HG02870 (cell line): ENCODE data around the gene SDHAF3.
A peak's percentile ranks its signal among the peaks of the same experiment; 100 is the strongest.
"Not testable (repeated sequence)": the region's sequence is repeated elsewhere in the genome, so short reads cannot be mapped to it uniquely, and the experiment has no call there.

ENCODE experiments used
- ATAC-seq: cut with Tn5 transposase; IDR thresholded peaks from one replicate; pipeline ENCODE4 v1.9.1; 2021; ENCODE audit warnings: mild to moderate bottlenecking, moderate library complexity; ENCODE audit not compliant: unreplicated experiment

SDHAF3 gene

DNA sequence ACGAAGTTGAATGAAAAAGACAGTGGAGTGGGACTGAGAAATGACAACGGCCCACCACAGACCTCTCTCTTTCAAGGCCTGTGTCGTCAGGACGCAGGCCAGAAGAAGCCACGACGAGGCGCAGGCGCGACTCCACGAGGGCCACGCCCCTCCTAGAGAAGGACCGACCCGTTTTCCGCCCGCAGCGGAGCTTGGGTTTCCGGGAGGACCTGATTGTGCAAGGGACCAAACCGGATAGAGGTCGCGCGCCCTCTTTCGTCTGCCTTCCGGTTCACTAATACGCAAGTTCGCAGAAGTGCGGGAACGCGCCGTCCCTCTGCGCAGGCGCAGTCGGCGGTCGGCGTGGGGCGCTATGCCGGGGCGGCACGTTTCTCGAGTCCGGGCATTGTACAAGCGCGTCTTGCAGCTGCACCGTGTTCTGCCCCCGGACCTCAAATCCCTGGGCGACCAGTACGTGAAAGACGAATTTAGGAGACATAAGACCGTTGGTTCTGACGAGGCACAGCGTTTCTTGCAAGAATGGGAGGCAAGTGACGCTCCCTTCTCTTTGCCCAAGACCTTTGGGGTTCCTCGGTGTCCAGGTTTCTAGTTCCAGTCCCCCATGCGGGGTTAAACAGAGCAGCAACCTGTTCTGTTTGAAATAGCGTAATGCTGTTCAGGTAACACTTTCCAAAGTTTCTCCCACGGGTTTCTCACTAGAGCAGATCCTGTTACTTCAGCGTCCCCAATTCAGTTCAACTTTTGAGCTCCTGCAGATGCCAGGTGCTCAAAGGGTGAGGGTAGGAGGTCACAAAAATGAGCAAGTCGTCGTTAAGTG is at the start of gene SDHAF3:
Gene SDHAF3 (plus strand): TSS at position 327 of the 817 bp plus-strand sequence. CDS start 26 bp downstream, at position 353.
- peak; percentile 90 for ATAC-seq

DNA sequence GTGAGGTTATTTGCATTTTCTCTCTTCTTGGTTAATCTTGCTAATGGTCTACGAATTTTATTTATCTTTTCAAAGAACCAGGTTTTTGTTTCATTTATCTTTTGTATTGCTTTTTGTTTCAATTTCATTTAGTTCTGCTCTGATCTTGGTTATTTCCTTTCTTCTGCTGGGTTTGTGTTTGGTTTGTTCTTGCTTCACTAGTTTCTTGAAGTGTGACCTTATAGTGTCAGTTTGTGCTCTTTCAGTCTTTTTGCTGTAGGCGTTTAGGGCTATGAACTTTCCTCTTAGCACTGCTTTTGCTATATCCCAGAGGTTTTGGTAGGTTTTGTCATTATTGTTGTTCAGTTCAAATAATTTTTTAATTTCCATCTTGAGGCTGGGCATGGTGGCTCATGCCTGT is 45.5 kb upstream of the SDHAF3 start:
- ATAC-seq: not testable (repeated sequence)

DNA sequence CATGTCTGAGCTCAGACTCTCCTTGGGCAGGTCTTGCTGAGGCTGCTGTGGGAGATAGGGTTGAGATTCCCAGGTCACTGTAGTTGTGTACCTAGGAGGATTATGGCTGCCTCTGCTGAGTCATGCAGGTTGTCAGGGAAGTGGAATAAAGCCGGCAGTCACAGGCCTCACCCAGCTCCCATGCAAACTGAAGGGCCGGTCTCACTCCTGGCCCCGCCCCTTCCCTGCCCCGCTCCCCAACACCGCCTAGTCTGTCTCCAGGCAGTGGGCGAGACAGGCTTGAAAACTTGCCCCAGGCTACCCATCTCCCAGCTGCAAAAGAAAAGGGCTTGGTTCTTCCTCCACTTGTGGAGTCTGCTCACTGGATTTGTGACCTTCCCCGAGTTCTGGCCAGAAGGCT is 41.6 kb upstream of the SDHAF3 start:
- ATAC-seq: no peak

DNA sequence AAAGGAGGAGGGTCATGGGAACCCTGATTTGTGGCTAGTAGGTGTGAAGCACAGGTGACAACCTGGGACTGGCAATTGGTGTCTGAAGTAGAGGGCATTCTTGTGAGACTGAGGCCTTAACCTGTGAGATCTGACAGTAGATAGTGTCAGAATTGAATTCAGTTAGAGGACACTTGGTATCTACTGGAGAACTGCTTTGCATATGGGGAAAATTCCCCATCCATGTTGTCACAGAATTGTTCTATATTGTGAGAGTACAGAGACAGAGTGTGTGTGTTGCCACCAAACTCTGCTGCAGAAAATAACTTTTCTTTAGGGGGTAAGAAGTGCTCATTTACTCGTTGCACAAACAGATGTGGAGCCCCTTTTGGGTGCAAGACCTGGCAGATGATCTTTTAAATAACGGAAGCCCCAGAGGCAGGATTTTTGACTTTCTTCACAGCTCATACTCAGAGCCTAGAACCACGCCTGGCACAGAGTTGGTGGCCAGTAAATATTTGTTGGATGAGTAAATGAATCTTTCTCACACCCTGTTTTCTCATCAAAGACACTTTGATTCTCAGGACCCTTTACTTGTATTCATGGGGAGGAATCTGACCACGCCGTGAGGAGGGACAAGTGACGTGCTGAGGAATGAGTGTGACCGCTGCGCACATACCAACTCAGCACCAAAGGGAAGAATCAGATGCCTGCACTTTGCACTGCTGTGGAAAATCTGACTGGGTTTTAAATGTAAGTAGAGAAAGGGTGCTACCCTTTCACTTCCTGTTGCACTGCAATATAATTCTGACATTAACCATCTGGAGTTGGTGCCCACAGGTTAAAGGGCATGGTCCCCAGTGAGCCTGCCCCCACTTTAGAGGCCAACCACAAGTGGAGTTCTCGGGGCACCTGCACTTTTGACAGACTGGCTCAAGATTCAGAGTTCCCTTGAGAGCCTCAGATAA is 39.2 kb upstream of the SDHAF3 start:
- ATAC-seq: peak; percentile 56

DNA sequence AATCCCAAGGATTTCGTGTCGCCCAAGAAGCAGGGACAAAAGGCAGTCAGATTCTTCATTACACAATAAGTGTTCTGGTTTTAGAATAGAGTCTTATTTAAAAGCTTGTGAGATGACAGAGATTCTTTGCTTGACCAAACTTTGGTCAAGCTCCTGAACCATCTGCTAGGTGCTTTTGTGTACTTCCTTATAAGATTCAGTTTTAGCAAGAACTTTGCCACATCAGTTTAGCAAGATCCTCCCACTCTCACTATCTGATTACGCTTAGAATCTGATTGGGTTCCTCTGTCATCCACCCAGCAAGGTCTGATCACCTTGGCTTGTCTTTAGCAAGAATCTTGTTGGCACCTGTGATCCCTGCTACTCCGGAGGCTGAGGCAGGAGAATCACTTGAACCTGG is 38.2 kb upstream of the SDHAF3 start:
- ATAC-seq: no peak

DNA sequence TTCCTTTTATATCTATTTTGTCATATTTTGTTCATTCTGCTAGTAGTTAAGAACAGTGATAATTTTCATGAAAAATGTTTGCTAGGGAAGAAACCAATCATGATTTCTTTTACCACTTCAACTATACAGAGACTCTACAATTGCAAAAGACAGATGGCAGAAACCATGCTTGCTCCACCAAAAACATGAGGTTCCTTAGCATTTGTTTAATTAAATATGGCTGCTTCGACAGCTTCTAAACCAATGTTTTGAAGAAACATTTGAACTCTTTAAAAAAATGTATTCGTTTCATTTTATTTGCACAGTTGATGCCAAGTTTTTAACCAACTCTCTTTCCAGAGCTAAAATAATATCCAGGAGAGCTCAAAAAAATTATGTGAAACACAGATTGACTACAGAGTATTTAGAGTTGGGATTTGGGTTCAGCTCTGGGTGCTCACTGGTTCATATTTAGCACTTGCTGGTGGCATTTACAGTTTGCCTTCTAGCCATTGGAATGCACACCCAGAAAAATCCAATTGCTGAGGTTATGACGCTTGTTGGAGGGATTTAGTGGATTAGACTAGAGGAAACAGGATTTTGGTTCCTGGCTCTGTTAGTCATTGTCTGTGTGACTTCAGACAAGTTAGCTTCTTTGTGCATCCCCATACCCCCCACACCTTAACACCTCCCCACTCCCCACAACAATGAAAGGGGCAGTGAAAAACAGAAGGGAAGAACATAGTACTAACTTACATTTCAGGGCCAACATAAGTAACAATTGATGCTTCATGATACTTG is 35.8 kb upstream of the SDHAF3 start:
- ATAC-seq: no peak

DNA sequence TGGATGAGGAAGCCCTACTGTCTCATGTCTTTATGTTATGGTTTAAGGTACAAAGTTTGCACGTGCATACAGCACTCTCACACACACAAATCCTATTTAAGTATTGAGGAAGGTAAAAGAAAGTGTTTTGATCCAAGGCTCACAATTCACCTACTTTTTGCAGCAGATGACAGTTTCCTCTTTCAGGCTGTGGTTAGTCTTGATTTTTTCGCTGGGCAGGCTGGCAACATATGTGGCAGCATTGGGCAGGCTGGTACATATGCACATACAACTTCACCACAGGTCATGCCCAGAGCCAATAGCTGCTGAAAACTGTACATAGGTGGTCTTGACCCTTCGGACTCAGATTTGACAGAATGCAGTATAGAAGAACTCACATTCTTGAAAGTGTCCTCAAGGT is 29.1 kb upstream of the SDHAF3 start:
- no peak for ATAC-seq

DNA sequence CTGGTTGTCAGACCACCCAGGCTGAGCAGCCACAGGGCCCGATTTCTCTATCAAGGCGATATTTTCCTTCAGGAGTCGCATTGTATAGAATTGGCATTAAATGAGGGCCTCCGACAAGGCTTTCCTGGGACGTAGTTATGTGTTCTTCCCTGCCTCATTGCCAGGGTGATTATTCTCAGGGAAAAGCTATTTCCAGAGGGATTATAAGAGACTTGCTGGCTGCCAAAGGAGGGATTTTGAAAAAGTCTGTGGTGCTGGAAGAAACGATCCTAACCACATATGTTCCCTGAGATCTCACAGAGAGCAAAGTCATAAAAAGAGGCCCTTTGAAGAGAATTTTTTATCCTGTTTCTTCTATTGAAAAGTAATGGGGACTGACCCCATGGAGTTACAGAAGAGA is 27.7 kb upstream of the SDHAF3 start:
- ATAC-seq: no peak

DNA sequence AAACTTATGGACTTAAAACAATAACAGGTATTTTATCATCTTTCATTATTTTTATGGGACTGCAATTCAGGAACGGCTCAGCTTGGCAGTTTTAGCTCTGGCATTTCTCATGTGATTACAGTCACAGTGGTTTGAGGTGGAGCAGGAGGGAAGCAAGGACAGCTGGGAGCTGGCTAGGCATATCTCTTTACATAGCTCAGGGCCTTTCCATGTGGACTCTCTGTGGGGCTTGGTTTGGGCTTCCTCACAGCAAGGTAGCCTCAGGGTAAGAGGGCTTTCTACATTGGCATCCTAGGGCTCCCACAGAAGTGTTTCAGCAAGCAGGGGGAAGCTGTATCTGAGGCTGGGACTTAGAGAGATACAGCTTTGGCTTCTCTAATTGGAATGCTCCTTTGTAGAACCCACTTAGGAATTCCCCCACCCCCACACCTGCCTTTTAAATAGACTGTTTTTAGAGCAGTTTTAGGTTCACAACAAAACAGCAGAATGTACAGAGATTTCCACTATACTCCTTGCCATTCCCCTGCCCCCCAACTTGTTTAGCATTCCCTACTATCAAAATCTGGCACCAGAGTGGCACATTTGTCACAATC is 26.6 kb upstream of the SDHAF3 start:
- ATAC-seq: no peak

DNA sequence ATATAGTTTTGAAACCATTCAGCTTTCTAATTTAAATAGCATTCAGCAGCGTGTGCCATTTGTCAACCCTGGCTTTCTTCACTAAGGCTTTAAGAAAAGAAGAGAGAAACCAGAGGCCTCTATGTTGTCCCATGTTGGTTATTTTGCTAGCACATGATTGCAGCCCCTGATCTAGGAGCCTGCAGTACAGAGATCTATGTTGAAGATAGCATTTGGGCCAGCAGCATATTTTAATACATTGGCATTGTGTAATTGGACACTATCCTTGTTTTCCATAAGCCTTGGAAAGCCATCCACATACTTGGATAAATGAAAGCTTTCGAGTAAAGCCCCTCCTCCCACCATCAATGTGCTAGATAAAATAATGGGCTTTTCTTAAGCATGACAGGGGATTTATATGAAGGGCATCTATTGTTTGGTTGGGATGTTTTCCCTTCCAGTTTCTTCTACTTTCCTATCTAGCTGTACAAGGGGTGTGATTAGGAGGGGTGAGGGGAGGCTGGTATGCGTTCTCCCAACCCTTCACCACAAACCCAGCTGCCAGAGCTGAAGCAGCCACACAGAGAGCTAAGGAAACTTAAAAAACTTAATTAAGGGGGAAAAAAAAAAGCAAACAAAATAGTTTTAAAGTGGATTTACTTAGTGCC is 23.1 kb upstream of the SDHAF3 start:
- no peak for ATAC-seq

DNA sequence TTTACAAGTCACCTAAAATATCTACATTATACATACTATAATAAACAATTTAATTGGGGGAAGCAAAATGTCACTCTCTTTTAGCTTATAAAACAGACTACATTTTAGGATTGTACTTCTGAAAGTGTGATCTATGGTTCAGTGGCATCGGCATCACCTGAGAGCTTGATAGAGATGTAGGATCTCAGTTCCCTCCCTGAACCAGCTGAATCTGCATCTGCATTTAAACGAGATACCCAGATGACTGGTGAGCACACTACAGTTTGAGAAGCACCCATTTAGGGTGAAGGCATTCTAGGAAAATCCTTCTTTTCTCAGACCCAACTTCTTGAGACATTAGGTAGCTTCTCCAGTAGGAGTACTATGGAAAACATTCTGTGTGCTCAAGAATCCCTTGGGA is 21.5 kb upstream of the SDHAF3 start:
- no peak for ATAC-seq

DNA sequence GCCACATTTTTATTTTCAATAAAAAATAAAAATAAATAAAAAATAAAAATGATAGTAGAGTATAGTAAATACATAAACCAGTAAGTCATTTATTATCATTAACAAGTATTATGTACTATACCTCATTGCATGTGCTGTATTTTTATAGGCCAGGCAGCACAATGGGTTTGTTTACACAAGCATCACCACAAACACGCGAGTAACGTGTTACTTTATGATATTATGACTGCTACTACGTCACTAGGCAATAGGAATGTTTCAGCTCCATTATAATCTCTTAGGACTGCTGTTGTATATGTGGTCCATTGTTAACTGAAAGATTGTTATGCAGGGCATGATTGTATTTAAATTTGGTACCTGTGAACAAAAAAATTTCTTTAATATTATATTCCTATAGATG is 20.8 kb upstream of the SDHAF3 start:
- no peak for ATAC-seq

DNA sequence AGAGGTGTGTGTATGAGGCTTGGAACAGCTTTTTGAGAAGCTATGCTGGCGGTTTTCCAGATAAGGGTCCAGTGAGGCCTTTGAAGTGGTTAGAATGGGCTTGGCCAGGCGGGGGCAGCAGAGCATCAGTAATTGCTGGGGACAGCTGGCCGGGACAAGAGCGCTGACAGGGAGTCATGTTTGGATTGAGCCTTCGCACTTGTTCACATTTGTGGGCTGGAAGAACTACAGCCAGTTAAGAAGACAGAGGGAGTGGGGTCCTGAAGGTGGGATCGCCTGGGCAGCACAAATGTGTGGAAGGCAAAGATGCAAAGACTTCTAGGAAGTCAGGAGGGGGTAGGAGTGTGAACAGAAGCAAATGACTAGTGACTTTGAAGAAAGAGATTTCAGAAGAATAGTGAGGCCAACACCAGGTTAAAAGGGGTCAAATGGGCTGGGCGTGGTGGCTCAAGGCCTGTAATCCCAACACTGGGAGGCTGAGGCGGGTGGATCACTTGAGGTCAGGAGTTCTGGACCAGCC is 12.7 kb upstream of the SDHAF3 start:
- peak; percentile 98 for ATAC-seq

DNA sequence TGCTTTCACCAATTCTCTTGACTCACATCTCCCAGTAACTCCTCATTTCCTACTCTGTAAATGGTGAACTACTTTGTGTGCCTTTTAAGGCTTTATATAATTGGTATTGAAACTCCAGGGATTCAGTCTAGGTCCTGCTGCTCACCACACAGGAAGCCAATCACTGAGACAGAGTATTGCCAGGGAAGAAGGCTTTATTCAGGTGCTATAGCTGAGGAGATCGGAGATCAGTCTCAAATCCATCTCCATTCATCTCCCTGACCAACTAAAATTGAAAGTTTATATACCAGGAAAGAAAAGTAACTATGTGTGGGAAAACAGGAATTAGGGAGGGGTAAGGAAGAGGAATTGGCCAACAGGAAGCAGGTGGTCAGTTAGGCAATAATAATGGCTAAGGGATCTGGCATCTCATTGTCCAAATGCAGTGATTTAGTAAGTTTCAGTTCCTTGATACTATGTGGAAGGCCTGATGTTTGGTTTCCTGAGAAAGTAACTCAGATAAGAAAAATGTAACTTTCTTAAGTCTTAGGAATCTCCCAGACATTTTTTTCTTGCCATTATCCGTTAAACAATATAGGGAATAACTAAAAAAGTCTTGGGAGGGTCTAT is 10.2 kb upstream of the SDHAF3 start:
- no peak for ATAC-seq

DNA sequence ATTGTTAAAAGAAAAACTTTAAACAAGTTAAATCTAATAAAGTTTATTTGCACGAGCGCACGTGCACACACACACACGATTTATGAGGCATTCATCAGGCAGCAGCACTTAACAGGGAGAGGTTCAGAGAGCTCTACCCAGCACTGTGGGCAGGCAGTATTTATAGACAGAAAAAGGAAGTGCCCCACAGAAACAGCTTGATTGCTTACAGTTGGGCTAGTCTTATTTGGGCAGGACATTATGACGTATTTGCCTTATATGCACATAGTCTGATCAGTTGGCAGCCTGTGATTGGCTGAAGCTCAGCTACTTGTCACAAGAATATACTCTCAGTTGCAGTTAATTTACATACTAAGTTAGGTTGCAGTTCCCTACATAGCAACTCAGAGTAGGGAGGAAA is 1.2 kb upstream of the SDHAF3 start:
- no peak for ATAC-seq

DNA sequence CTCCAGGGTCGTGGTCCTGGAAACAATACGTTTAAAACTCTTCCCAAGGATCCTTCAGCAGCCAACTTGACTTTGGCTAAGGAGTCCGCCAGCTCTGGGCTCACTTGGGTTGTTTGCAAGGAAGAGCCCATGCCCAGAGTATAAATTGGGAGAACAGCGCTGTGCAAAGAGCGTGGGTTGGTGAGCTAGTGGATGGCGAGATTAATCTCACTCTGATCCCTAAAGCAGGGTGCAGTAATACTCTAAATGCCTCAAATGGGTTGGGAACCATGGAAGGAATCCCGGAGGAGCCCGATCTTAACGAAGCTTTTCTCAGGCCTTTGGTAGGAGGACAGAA is 495 bp upstream of the SDHAF3 start:
- no peak for ATAC-seq

DNA sequence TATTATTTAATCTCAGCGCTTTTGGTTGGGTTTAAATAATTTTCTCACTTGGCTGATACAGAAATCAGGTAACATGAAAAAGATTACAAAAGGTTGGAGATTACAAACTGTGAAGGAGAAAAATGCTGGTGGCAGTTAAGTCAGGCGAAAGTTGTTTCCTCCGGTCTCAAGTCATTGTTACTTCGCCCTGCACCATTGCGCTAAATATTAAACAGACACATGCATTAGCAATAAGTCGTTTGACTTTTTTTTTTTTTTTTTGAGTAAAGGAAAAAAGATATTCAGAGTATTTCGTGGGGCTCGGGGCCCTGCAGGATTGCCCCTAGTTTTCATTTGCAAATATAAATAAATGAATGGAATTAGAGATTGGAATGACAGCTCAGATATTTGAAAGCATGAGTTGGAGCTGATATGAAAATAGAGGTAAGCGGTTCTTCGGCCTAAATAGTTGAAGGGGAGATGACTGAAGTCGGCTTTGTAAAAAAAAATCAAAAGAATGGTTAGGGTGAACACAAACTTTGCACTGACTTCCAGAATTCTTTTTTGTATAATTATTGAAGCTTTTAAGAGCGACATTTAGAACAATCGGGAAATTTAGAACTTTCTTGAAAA is 914 bp downstream of the SDHAF3 start:
- ATAC-seq: no peak

DNA sequence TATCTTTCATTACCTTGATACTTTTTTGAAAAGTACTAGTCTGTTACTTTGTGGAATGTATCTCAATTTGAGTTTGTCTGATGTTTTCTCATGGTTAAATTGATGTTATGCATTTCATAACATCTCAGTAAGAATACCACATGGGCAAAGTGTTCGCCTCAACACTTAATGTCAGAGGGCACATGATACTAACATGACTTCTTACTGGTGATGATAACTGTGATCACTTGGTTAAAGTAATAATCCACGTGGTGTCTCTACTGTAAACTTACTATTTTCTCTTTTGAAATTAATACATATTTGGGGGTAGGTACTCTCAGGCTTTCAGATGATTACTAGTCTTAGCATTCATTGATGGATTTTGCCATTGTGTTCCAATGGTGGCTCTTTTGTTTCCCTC is 2.2 kb downstream of the SDHAF3 start:
- no peak for ATAC-seq

DNA sequence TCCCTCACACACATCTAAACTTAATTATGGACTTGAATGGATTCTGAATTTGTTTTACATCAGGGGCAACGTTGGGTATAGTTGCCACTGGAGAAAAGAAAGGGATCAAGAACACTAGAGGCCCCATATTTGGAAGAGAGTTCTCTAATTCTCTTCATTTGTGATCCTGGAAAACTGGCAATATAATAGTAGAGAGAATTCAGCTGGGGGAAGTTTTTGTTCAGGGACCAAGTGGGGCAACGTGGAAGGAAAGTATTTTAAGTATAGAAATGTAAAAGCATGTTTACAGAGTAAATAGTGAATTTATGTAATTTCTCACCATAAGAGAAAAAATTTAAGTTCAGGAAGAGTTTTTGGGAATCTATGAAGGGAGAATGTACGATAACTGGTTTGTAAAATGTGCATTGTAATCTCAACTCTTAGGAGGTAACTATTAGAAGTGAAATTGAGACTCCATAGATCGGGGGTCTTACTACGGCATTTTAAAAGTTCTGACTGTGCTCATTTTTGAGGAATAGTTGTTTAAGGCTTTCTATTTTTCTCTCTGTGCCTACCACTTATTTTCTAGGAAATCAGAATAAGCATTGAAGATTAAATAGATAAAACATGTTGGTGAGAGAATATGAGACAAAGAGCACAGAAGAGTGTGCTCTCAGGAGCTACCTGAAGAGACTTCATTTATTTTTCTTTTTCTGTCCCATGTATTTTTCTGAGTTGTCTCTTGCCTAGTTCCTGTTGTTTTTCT is 3.4 kb downstream of the SDHAF3 start:
- ATAC-seq: no peak
